ENCODE measurements around the gene ST6GALNAC6.
A peak's percentile ranks its signal among the peaks of the same experiment; 100 is the strongest.

ST6GALNAC6 gene, protein sequence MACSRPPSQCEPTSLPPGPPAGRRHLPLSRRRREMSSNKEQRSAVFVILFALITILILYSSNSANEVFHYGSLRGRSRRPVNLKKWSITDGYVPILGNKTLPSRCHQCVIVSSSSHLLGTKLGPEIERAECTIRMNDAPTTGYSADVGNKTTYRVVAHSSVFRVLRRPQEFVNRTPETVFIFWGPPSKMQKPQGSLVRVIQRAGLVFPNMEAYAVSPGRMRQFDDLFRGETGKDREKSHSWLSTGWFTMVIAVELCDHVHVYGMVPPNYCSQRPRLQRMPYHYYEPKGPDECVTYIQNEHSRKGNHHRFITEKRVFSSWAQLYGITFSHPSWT

DNA sequence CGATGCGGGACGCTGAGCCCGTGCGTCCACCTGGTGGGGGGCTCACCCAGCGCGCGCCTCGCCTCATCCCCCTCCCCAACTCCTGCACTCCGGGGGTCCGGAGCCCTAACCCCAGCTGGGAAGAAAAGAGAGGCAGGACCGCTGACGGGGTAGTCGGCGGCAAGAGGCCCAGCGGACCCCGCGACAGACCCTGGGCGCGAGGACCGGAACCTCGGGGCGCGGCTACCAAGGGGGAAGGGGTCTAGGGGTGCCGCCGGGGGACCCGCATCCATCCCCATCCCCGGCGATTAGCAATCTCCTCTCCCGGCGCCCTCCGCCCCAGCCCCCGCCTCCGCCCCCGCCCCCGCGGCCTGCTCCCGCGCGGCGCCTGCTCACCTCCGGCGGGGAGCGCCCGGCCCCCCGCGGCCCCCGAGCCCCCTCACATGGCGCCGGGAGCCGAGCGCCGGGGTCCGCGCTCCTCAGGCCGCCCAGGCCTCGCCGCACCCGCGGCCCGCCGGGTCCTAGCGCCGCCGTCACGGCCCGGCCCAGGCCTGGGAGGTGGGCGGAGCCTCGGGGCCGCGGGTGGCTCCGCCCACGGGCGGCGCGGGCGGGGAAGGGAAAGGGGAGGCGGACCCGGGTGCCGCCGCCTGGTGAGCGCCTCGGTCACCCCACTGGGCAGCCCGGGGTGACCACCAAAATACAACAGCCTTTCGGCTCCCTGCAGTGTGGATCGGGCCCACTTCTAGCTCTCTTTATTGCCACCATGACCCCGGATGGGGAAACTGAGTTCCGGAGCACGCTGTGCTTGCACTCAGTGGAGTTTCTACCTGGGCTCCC, at the start of gene ST6GALNAC6:
TSS of gene ST6GALNAC6 (minus strand) at position 476 of the 816 bp plus-strand sequence. CDS start 1,622 bp downstream, outside the sequence.
- peak; percentile 76 for DNase-seq (ENCODE audit: low read depth)
- peak within 1 kb of the TSS; percentile 55 for H3K4me3 ChIP-seq (ENCODE audit: low read depth, low read length)
- peak; percentile 53 for TF ChIP-seq POLR2A (IDR thresholded peaks at IDR 0.05; ENCODE audit: extremely low read depth, insufficient read length)
- 0 out of 2 replicates have a peak, but pooled peaks have one; percentile 17 for TF ChIP-seq MYC (IDR thresholded peaks at IDR 0.05; ENCODE audit: low read depth, low read length)
- TF ChIP-seq, protein P1, sequence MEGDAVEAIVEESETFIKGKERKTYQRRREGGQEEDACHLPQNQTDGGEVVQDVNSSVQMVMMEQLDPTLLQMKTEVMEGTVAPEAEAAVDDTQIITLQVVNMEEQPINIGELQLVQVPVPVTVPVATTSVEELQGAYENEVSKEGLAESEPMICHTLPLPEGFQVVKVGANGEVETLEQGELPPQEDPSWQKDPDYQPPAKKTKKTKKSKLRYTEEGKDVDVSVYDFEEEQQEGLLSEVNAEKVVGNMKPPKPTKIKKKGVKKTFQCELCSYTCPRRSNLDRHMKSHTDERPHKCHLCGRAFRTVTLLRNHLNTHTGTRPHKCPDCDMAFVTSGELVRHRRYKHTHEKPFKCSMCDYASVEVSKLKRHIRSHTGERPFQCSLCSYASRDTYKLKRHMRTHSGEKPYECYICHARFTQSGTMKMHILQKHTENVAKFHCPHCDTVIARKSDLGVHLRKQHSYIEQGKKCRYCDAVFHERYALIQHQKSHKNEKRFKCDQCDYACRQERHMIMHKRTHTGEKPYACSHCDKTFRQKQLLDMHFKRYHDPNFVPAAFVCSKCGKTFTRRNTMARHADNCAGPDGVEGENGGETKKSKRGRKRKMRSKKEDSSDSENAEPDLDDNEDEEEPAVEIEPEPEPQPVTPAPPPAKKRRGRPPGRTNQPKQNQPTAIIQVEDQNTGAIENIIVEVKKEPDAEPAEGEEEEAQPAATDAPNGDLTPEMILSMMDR (IDR thresholded peaks at IDR 0.05; ENCODE audit: low read depth, low read length): no peak

- H3K4me3 ChIP-seq (ENCODE audit: low read depth, low read length): no peak overlapping the region
- DNase-seq (ENCODE audit: low read depth): no peak
- no peak for TF ChIP-seq POLR2A (IDR thresholded peaks at IDR 0.05; ENCODE audit: extremely low read depth, insufficient read length)
- TF ChIP-seq, protein P1 (IDR thresholded peaks at IDR 0.05; ENCODE audit: low read depth, low read length): no peak
- TF ChIP-seq MYC (IDR thresholded peaks at IDR 0.05; ENCODE audit: low read depth, low read length): no peak
- TF ChIP-seq, protein P2, sequence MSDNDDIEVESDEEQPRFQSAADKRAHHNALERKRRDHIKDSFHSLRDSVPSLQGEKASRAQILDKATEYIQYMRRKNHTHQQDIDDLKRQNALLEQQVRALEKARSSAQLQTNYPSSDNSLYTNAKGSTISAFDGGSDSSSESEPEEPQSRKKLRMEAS (IDR thresholded peaks at IDR 0.05; ENCODE audit: low read depth, low read length): no peak
Observed at GRCh38 chr9:127947841-127948710, 48.7 kb upstream of the ST6GALNAC6 start.

GRCh38 chr9:127946728-127947127, 47.3 kb upstream of the ST6GALNAC6 start:
- DNase-seq (ENCODE audit: low read depth): no peak

GRCh38 chr9:127945942-127946341, 46.5 kb upstream of the ST6GALNAC6 start:
- no peak for TF ChIP-seq MYC (IDR thresholded peaks at IDR 0.05; ENCODE audit: low read depth, low read length)
- TF ChIP-seq, protein P2 (IDR thresholded peaks at IDR 0.05; ENCODE audit: low read depth, low read length): no peak
- no peak for TF ChIP-seq POLR2A (IDR thresholded peaks at IDR 0.05; ENCODE audit: extremely low read depth, insufficient read length)
- TF ChIP-seq, protein P1 (IDR thresholded peaks at IDR 0.05; ENCODE audit: low read depth, low read length): no peak
- DNase-seq (ENCODE audit: low read depth): no peak
- no peak overlapping the region for H3K4me3 ChIP-seq (ENCODE audit: low read depth, low read length)

More at GRCh38 chr9:127946728-127947127, 47.3 kb upstream of the ST6GALNAC6 start:
- TF ChIP-seq POLR2A (IDR thresholded peaks at IDR 0.05; ENCODE audit: extremely low read depth, insufficient read length) (no peak), MYC (IDR thresholded peaks at IDR 0.05; ENCODE audit: low read depth, low read length) (no peak)
- TF ChIP-seq, protein P1 (IDR thresholded peaks at IDR 0.05; ENCODE audit: low read depth, low read length): no peak
- TF ChIP-seq, protein P2 (IDR thresholded peaks at IDR 0.05; ENCODE audit: low read depth, low read length): no peak
- no peak overlapping the region for H3K4me3 ChIP-seq (ENCODE audit: low read depth, low read length)

GRCh38 chr9:127945338-127945737, 45.9 kb upstream of the ST6GALNAC6 start:
- no peak for DNase-seq (ENCODE audit: low read depth)
- no peak for TF ChIP-seq MYC (IDR thresholded peaks at IDR 0.05; ENCODE audit: low read depth, low read length)
- TF ChIP-seq, protein P2 (IDR thresholded peaks at IDR 0.05; ENCODE audit: low read depth, low read length): no peak
- TF ChIP-seq, protein P1 (IDR thresholded peaks at IDR 0.05; ENCODE audit: low read depth, low read length): no peak
- TF ChIP-seq POLR2A (IDR thresholded peaks at IDR 0.05; ENCODE audit: extremely low read depth, insufficient read length): no peak
- no peak overlapping the region for H3K4me3 ChIP-seq (ENCODE audit: low read depth, low read length)
